GM12865 (cell line): ENCODE results near the gene PSMD3.

ENCODE experiments used
- DNase-seq: peaks from one replicate; pipeline ENCODE4 v3.0.0; 2010; ENCODE audit warnings: low read depth
- H3K4me3 ChIP-seq: 2 replicates; pipeline ENCODE4 v1.5.1; 2011; ENCODE audit warnings: mild to moderate bottlenecking, low read depth, low read length, control low read depth
- CTCF ChIP-seq: IDR thresholded peaks from 2 replicates; pipeline ENCODE4 v1.5.1; 2011; ENCODE audit warnings: low read length, control low read depth, low read depth, inconsistent platforms; ENCODE audit not compliant: insufficient read depth; ENCODE audit errors: missing control alignments

PSMD3 gene

GRCh38 chr17:40035162-40035559, 54.6 kb downstream of the PSMD3 start:
- DNase-seq: no peak
- H3K4me3 ChIP-seq: no peak overlapping the region
- TF ChIP-seq CTCF: peak; percentile 59

GRCh38 chr17:40038882-40039513, 58.4 kb downstream of the PSMD3 start:
- H3K4me3 ChIP-seq: no peak overlapping the region
- TF ChIP-seq CTCF: peak; percentile 17
- no peak for DNase-seq

GRCh38 chr17:40041196-40041595, 60.6 kb downstream of the PSMD3 start:
- TF ChIP-seq CTCF: no peak
- no peak for DNase-seq
- H3K4me3 ChIP-seq: no peak overlapping the region
